ENCODE results near the gene MED9. TPM values are rescaled to one million over a fixed set of nuclear protein-coding genes. Genes with fewer than 3 reads are reported as not detected.

MED9 gene
- total and polyA plus RNA-seq, 2 of the 8 experiments (the other 6 are each of a cell fraction or from before 2014, with no cell fraction given) = 15.8 to 19.7 TPM

DNA sequence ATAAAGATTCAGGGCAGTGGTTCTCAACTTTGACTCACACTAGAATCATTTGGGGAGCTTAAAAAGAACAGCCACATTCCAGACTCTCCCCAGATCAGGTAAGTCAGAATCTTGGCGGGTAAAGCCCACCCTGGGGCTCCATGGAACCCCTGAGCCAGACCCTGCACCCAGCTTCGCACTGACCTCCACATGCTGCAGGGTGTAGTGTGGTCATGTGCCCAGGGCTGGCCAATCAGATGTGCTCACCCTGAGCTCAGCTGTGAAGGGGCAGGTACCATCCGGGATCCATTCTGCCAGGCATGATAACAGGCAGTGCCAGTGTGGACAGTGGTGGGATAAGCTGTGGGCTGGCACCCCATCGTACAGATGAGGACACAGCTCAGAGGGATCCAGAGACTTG lies 28.1 kb upstream of the MED9 start:
- Histone ChIP-seq H3K9me3 (ENCODE audit: insufficient read depth in 2 of 2, low read depth in 1 of 2, low read length in 1 of 2) (no peaks in the 10 kb centered on the region), H3K4me1 (replicated peaks in 1 of 4; ENCODE audit: control insufficient read depth in 3 of 4, insufficient read depth in 4 of 4, low read length in 3 of 4) (peaks cover 0 to 4% (median 2%) of the 10 kb centered on the region in 4 experiments; a peak in 1 of 7 replicates), H3K9ac (replicated peaks in 1 of 4; ENCODE audit: extremely low read depth in 1 of 4, low read depth in 3 of 4, low read length in 3 of 4) (no peak overlapping the region), H3K4ac (replicated peaks; ENCODE audit: insufficient read length, low read depth, low read length) (no peak overlapping the region), H2AFZ (ENCODE audit: low read length) (no peak overlapping the region), H2BK5ac (ENCODE audit: low read depth, low read length) (no peak overlapping the region), H3K23ac (ENCODE audit: insufficient read length) (no peak overlapping the region), H2BK15ac (ENCODE audit: low read length) (no peak overlapping the region), H4K91ac (replicated peaks; ENCODE audit: insufficient read length, low read length) (no peak overlapping the region), H3K36me3 (ENCODE audit: control insufficient read depth in 2 of 4, insufficient read depth in 4 of 4, low read length in 3 of 4) (no peaks in the 10 kb centered on the region), H3K27ac (ENCODE audit: low read depth, low read length) (no peak overlapping the region), H3K56ac (replicated peaks; ENCODE audit: insufficient read length, low read depth, low read length) (no peak overlapping the region), H3K27me3 (replicated peaks in 1 of 4; ENCODE audit: control insufficient read depth in 3 of 4, extremely low read depth in 1 of 4, insufficient read depth in 3 of 4, low read length in 3 of 4) (no peaks in the 10 kb centered on the region), H4K5ac (ENCODE audit: insufficient read length, low read depth, low read length) (no peak overlapping the region), H3K4me2 (ENCODE audit: insufficient read depth in 1 of 2, low read depth in 2 of 2, low read length in 2 of 2) (no peak overlapping the region), H2BK20ac (ENCODE audit: low read length) (no peak overlapping the region), H3K79me1 (ENCODE audit: low read depth, low read length) (no peaks in the 10 kb centered on the region), H2BK120ac (replicated peaks; ENCODE audit: low read depth, low read length) (no peak overlapping the region), H3K79me2 (ENCODE audit: control insufficient read depth in 1 of 2, insufficient read depth in 2 of 2, low read length in 2 of 2) (no peaks in the 10 kb centered on the region), H3K14ac (ENCODE audit: insufficient read length) (no peak overlapping the region), H3K18ac (ENCODE audit: extremely low read depth, low read length) (no peak overlapping the region), H3K23me2 (ENCODE audit: low read depth, low read length) (no peaks in the 10 kb centered on the region), H3K4me3 (ENCODE audit: extremely low read depth in 1 of 4, insufficient read depth in 2 of 4, low read depth in 3 of 4, low read length in 4 of 4) (no peak overlapping the region), H2AK5ac (ENCODE audit: low read depth, low read length) (no peak overlapping the region), H2BK12ac (ENCODE audit: low read depth, low read length) (no peak overlapping the region; the same call in 1 of the 2 replicates), H4K20me1 (replicated peaks in 1 of 2; ENCODE audit: control insufficient read depth in 1 of 2, insufficient read depth in 2 of 2, low read length in 2 of 2) (no peaks in the 10 kb centered on the region), H4K8ac (ENCODE audit: extremely low read depth, insufficient read depth, low read length) (no peak overlapping the region)
- FAIRE-seq (no peak), DNase-seq (ENCODE audit: low read depth in 1 of 2, low spot score in 2 of 2) (no peak)
- CTCF ChIA-PET (ENCODE audit: partially characterized antibody) = interaction anchor here (1.1 to 3.5 kb wide), 7 partner anchors 8 to 165 kb away, joined by 3 to 18 read pairs (median 3); no protein-coding TSS in a partner anchor
- WGBS, 2 experiments (ENCODE audit: extremely low coverage in 1 of 2, insufficient coverage in 1 of 2, insufficient read length in 1 of 2, insufficient replicate concordance in 2 of 2, low coverage in 1 of 2, low lambda C conversion rate in 2 of 2, missing lambda C conversion rate in 1 of 2) = 83% methylated on average over 4 of the region's 4 CpGs; no CpG with 5 or more reads in 1 of the 2 experiments
- POLR2A ChIA-PET (ENCODE audit: partially characterized antibody) = no interaction called here
- TF ChIP-seq, protein P1, sequence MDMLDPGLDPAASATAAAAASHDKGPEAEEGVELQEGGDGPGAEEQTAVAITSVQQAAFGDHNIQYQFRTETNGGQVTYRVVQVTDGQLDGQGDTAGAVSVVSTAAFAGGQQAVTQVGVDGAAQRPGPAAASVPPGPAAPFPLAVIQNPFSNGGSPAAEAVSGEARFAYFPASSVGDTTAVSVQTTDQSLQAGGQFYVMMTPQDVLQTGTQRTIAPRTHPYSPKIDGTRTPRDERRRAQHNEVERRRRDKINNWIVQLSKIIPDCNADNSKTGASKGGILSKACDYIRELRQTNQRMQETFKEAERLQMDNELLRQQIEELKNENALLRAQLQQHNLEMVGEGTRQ (IDR thresholded peaks at IDR 0.05; ENCODE audit: low read length) = peak; percentile 34; the same call in 1 of the 2 replicates
- TF ChIP-seq, protein P2, sequence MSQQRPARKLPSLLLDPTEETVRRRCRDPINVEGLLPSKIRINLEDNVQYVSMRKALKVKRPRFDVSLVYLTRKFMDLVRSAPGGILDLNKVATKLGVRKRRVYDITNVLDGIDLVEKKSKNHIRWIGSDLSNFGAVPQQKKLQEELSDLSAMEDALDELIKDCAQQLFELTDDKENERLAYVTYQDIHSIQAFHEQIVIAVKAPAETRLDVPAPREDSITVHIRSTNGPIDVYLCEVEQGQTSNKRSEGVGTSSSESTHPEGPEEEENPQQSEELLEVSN (IDR thresholded peaks at IDR 0.05) = peak; percentile 62
- TF ChIP-seq CEBPB (IDR thresholded peaks at IDR 0.05; ENCODE audit: low read depth, low read length) = no peak
- TF ChIP-seq, protein P3, sequence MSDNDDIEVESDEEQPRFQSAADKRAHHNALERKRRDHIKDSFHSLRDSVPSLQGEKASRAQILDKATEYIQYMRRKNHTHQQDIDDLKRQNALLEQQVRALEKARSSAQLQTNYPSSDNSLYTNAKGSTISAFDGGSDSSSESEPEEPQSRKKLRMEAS (IDR thresholded peaks at IDR 0.05) = peak; percentile 76
